Stomach (tissue), 4 donors: ENCODE data around the gene PACSIN3.

Experiments used
- EP300 ChIP-seq: sonication (generic); formaldehyde crosslinking; IDR thresholded peaks from one replicate; pipeline ENCODE4 v1.6.1; 2017; ENCODE audit warnings: antibody characterized with exemption
- POLR2A ChIP-seq, 4 donors: fragments of 450-650 bp; IDR thresholded peaks; one replicate each; pipeline ENCODE4 v1.6.1; 2016; ENCODE audit warnings: antibody characterized with exemption in 4 of 4, control low read depth in 2 of 4, mild to moderate bottlenecking in 1 of 4, moderate library complexity in 1 of 4
- TF ChIP-seq, protein P1 (sequence below), 7 experiments: fragments of 450-650 bp in 4 of 7; fragments of 200-600 bp in 3 of 7; sonication (generic) in 3 of 7; IDR thresholded peaks; one replicate each; pipeline ENCODE4 v1.5.1; 2016 to 2019; ENCODE audit warnings: antibody characterized with exemption in 7 of 7, control low read depth in 2 of 7, mild to moderate bottlenecking in 1 of 7

DNA sequence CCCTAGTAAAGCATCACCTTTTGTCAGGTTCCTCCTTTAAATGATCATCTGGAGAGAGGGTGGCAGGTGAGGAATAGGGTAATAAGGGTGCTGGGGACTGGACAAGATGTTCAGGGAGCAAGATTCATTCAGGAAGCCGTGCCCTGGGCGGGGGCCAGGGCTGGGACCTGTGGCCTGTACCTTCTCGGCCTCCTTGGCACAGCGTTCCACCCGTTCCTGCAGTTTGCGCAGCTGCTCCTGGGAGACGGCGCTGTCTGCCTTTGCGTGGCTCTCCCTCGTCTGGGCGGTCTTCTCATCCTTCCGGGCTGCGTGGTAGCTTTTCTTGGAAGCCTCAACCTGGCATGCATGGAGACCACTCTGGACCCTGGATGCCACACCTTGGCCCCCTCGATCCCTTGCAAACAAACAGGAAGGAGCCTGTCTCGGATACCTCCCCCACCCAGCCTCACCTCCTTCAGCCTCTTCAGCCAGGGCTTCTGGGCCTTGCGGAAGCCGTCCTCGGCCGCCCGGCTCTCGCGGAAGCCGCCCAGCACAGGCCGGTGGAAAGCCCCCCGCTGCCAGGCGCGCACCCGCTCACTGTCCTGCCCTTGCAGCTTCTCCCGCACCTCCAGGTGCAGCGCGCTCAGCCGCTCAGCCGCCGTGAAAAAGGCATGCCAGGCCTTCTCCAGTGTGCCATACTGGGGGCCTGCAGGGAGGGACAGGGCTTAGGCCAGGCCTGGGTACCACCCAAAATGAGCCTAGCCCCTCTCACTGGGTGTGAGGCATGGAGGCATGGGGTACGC is 6.0 kb downstream of the PACSIN3 start:
- TF ChIP-seq, protein P1, sequence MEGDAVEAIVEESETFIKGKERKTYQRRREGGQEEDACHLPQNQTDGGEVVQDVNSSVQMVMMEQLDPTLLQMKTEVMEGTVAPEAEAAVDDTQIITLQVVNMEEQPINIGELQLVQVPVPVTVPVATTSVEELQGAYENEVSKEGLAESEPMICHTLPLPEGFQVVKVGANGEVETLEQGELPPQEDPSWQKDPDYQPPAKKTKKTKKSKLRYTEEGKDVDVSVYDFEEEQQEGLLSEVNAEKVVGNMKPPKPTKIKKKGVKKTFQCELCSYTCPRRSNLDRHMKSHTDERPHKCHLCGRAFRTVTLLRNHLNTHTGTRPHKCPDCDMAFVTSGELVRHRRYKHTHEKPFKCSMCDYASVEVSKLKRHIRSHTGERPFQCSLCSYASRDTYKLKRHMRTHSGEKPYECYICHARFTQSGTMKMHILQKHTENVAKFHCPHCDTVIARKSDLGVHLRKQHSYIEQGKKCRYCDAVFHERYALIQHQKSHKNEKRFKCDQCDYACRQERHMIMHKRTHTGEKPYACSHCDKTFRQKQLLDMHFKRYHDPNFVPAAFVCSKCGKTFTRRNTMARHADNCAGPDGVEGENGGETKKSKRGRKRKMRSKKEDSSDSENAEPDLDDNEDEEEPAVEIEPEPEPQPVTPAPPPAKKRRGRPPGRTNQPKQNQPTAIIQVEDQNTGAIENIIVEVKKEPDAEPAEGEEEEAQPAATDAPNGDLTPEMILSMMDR (IDR thresholded peaks at IDR 0.05), result no peak
- TF ChIP-seq EP300, result no peak
- no peak for TF ChIP-seq POLR2A (IDR thresholded peaks at IDR 0.05)
